BJ (cell line): Measurements from ENCODE around the gene SHROOM3. TPM values are rescaled to one million over a fixed set of nuclear protein-coding genes. Genes with fewer than 3 reads are reported as not detected.

Experiments
- CTCF ChIA-PET: fragments of 350-600 bp; formaldehyde crosslinking; extraction: SDS; loops from one replicate; lab custom pipeline; 2021; ENCODE audit warnings: antibody characterized with exemption, inconsistent platforms; lab: Yijun Ruan, JAX
- POLR2A ChIA-PET: fragments of 300-600 bp; sonication (Branson Sonifier 250); formaldehyde crosslinking; extraction: SDS; loops from one replicate; lab custom pipeline; 2021; ENCODE audit warnings: antibody characterized with exemption; lab: Charles Lee
- DNase-seq: peaks from one replicate; pipeline ENCODE4 v3.0.0-alpha.2; 2011; ENCODE audit warnings: low read depth
- H3K27me3 ChIP-seq: 2 replicates; pipeline ENCODE4 v1.6.0; 2011; ENCODE audit warnings: low read length; ENCODE audit not compliant: control insufficient read depth, insufficient read depth
- H3K36me3 ChIP-seq: 2 replicates; pipeline ENCODE4 v1.5.1; 2011; ENCODE audit warnings: low read length; ENCODE audit not compliant: control insufficient read depth, insufficient read depth
- H3K4me3 ChIP-seq: 2 replicates; pipeline ENCODE4 v1.5.1; 2011; ENCODE audit warnings: low read depth, mild to moderate bottlenecking, control low read depth, low read length
- CTCF ChIP-seq: IDR thresholded peaks from 2 replicates; pipeline ENCODE4 v1.5.1; 2011; ENCODE audit warnings: low read depth, mild to moderate bottlenecking, control low read depth, inconsistent platforms, low read length, moderate library complexity; ENCODE audit not compliant: insufficient read depth
- polyA plus RNA-seq: library from polyadenylated mRNA; depleted of rRNA; stranded (reverse); fragments of >200 nt; gene quantifications from 2 replicates; pipeline ENCODE4 v1.2.3, GENCODE V29; 2011

Gene SHROOM3
- polyA plus RNA-seq, 1 experiment: 46.1 TPM

GRCh38 chr4:76699751-76700310, 264.8 kb downstream of the SHROOM3 start:
- Histone ChIP-seq H3K27me3 (no peaks in the 10 kb centered on the region), H3K36me3 (no peaks in the 10 kb centered on the region), H3K4me3 (no peak overlapping the region)
- ChIA-PET POLR2A (no interaction called here), CTCF (interaction anchor here (1.3 to 1.4 kb wide), 2 partner anchors 13 to 24 kb away, joined by 4 read pairs; no protein-coding TSS in a partner anchor)
- DNase-seq: no peak
- TF ChIP-seq CTCF: no peak

GRCh38 chr4:76702440-76703122, 267.6 kb downstream of the SHROOM3 start:
- Histone ChIP-seq H3K4me3 (no peak overlapping the region), H3K36me3 (no peaks in the 10 kb centered on the region), H3K27me3 (no peaks in the 10 kb centered on the region)
- POLR2A ChIA-PET: interaction anchor here (0.6 to 1.0 kb wide), 2 partner anchors 43 to 55 kb away, joined by 3 to 4 read pairs; no protein-coding TSS in a partner anchor
- TF ChIP-seq CTCF: no peak
- CTCF ChIA-PET: interaction anchor here (0.7 to 1.0 kb wide), 2 partner anchors 45 to 47 kb away, joined by 3 read pairs; no protein-coding TSS in a partner anchor
- no peak for DNase-seq

GRCh38 chr4:76703123-76703490, 268.1 kb downstream of the SHROOM3 start:
- ChIA-PET POLR2A (interaction anchor here (0.5 to 1.0 kb wide), 4 partner anchors 21 to 119 kb away, joined by 3 to 7 read pairs (median 4); no protein-coding TSS in a partner anchor), CTCF (interaction anchor here (0.7 to 1.0 kb wide), 2 partner anchors 45 to 47 kb away, joined by 3 read pairs; no protein-coding TSS in a partner anchor)
- no peaks in the 10 kb centered on the region for H3K27me3 ChIP-seq
- no peak for DNase-seq
- no peak overlapping the region for H3K4me3 ChIP-seq
- no peak for TF ChIP-seq CTCF
- no peaks in the 10 kb centered on the region for H3K36me3 ChIP-seq

GRCh38 chr4:76703676-76704075, 268.6 kb downstream of the SHROOM3 start:
- DNase-seq: no peak
- ChIA-PET POLR2A (interaction anchor here (0.5 to 1.0 kb wide), 4 partner anchors 21 to 120 kb away, joined by 3 to 7 read pairs (median 4); no protein-coding TSS in a partner anchor), CTCF (interaction anchor here (0.7 kb wide), 1 partner anchor 46 kb away, joined by 3 read pairs; no protein-coding TSS in a partner anchor)
- Histone ChIP-seq H3K36me3 (no peaks in the 10 kb centered on the region), H3K4me3 (no peak overlapping the region), H3K27me3 (no peaks in the 10 kb centered on the region)
- no peak for TF ChIP-seq CTCF
